ENCODE data around the gene METTL16.
"Not testable (repeated sequence)": the region's sequence is repeated elsewhere in the genome, so short reads cannot be mapped to it uniquely, and the experiment has no call there.

METTL16 gene, protein sequence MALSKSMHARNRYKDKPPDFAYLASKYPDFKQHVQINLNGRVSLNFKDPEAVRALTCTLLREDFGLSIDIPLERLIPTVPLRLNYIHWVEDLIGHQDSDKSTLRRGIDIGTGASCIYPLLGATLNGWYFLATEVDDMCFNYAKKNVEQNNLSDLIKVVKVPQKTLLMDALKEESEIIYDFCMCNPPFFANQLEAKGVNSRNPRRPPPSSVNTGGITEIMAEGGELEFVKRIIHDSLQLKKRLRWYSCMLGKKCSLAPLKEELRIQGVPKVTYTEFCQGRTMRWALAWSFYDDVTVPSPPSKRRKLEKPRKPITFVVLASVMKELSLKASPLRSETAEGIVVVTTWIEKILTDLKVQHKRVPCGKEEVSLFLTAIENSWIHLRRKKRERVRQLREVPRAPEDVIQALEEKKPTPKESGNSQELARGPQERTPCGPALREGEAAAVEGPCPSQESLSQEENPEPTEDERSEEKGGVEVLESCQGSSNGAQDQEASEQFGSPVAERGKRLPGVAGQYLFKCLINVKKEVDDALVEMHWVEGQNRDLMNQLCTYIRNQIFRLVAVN

DNA sequence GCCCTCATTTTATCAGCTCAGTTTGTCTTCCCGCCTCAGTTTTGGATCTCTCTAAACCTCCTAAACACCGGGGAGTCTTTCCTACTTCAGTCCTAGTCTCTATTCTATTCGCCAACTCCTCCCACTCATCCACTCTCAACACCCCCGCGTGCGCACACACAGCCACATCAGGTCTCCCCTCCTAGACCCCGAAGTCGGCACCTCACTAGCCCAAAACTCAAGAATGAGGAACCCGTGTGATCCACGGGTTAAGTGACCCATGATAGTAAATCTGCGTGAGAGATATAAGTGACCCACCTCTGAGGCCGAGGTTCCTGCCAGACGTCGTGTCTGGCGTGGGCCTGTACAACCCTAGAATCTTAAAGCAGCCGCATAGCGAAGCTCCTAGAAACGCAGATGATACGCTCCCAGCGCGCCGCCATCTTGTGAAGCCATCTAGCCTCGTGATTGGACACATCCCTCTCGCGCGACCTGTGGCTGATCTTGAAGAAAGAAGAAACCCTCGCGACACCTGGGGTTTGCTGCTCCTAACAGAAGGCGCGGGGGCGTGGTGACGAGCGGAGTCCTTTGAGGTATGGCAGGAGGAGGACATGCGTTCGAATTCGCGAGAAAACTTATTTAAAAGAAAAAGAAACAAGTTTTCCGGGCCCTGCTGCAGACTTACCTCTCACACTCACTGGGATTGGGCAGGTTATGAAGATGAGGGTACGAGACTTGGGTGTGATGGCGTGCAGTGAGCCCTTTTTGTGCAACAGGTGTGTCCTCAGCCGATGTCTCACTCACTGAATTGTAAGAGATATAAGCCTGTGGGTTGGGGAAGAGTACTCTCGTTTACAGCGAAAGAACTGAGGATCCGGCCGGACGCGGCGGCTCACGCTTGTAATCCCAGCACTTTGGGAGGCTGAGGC is at the start of gene METTL16:
METTL16 (minus strand) TSS at position 427 of the 908 bp plus-strand sequence. CDS start 9,557 bp downstream, outside the sequence.
- peak; percentile 96 to 98 for DNase-seq

DNA sequence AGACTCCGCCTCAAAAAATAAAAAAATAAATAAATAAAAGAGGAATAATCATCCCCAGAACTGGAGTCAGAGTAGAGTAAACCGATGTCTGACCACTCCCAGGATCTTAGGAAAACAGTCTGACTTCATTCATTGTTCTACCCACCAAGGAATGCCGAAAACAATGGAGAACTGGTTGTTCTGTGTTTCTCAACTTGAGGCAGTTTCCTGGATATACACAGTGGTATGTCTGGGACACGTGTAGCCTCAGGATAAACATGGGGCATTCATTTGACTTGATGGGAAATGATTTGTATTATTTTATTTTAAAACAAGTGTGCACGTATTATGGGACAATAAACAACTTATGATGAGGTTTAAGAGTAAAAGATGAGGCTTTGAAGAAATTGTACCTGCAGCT is 49.0 kb upstream of the METTL16 start:
- no peak for DNase-seq

DNA sequence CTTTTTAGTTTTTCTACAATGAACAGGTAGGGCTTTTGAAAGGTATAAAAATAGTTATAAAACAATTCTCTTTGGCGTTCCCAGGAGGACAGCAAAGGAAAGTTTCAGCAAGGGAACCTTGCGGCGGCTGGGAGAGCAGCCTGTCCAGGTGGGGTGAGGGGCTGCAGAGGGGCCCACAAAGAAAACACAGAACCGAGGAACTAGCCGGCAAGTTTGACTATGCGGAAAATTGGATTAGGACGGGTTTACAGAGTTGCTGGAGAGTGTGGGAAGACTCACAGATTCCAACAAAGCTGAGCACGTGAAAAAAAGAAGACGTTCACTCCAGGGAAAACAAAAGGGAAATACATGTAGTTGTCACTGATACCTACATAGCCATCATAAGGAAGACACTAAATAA is 40.2 kb upstream of the METTL16 start:
- no peak for DNase-seq

DNA sequence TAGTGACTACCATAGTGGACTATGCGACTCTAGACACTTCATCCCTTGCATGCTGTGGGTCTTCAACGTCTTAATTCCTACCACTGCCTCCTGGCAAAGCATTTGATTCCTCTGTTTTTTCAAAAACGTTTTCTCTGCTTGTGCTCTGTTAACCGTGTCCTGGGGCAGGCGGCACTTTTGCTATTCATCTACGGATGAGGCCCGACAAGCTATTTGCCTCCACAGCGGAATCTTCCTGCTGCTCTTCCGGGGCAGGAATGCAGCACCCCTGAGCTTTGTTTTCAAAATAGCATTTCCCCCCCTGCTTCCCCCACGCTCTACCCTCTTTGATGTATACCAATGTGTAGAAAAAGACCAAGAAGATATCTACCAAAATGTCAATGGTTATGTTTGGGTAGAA is 39.8 kb upstream of the METTL16 start:
- DNase-seq: no peak

DNA sequence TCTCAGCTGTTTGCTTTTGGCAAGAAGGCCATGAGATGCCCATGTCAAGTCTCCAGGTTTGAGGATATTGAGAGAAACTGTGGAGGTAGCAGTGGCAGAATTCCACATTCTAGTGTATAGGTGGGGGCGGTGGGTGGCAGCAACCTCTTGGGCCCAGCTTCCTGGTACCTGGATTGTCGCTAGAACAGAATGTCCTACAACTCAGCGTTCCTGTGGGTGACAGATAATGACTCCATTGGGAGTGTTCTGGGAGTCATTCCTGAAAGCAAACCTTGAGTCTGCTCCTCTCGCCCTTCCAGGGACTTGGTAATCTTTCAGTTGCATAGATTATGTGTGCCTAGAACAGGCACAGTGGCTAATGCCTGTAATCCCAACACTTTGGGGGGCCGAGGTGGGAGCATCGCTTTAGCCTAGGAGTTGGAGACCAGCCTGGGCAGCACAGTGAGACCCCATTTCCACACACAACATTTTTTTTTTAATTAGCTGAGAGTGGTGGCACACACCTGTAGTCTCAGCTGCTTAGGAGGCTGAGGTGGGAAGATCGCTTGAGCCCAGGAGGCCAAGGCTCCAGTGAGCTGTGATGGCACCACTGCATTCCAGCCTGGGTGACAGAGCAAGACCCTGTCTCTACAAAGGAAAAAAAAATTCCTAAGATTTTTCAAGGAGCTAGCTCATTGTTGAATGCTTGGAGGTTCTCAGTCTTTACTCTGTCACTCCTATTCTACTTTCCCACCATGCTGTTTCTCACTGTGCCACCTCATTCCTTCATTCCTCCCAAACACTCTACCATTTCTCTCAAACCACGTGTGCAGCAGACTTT is 37.9 kb upstream of the METTL16 start:
- DNase-seq: no peak

DNA sequence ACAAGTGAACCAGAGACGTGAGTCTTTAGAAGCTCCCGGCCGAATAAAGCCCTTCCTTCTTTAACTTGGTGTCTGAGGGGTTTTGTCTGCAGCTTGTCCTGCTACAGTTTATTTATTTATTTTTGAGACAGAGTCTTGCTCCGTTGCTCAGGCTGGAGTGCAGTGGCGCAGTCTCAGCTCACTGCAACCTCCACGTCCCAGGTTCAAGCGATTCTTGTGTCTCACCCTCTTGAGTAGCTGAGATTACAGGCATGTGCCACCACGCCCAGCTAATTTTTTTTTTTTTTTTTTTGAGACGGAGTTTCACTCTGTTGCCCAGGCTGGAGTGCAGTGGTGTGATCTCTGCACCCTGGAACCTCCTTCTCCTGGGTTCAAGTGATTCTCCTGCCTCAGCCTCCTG is 36.3 kb upstream of the METTL16 start:
- not testable (repeated sequence) for DNase-seq

DNA sequence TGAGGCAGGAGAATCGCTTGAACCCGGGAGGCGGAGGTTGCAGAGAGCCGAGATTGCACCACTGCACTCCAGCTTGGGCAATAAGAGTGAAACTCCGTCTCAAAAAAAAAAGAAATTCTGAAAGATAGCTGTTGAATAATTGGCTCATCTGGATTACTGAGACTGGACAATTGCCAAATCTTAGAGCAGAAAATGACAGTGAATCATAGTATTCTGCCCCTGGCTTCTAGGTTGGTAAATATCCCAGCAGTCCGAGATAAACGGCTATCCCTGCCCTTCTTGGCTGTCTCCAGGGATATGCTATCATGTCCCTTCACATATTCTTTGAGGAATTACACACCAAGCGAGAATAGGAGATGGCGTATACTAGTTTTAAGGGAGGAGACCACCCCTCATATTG is 35.5 kb upstream of the METTL16 start:
- no peak for DNase-seq

DNA sequence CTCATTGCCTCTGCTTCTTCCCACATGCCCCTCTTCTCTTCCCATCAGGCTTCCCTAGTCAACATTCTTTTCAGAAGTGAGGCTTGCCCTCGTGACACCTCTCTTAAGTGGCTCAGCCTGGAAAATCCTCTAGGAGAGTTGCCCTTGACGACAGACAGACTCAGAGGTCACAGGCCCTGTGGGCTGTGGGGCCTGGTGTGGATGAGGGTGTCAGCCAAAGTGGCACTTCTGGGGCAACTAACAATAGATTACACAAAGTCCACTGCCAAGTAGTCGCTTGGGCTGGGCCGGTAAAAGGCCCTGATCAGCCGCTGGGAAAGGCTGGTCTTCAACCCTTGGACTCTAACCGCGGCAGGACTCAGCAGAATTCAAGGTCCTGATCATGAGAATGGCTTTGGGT is 33.7 kb upstream of the METTL16 start:
- DNase-seq: no peak

DNA sequence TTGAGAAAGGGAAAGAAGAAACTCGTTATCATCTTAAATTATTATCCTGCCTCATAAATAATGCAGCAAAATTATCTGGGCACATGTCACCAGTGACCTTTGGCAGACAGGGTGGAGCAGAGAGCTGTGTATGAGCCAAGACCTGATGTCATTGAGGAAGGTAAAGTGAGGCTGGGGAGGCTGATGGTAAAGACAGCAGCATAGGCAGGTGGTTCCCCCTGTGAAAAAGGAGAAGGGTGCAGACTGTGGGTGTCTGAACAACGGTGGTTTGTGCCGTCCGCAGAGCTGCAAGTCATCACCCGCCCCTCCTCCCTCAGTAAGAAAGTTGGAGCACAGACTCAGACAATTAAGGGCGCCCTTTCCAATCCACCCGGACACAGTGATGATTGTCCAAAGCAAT is 30.8 kb upstream of the METTL16 start:
- no peak for DNase-seq

DNA sequence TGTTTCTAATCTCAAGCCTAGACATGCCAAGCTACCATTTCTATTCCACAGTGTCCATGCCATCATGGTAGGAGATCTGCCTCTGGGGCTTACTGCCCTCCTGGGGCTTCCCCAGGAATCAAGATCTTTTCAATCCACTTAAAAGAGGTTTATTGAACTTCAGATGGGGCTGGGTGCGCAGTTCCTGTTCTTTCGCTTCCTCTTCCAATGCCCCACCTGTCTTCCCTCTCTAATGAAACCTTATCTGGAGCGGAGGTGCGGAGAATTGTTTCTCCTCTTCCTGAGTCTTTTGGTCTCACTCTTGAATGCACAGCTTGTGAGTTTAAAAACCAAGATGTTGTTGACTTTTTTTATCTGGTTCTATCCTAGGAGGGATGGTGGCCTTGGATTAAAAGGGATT is 30.4 kb upstream of the METTL16 start:
- no peak for DNase-seq

DNA sequence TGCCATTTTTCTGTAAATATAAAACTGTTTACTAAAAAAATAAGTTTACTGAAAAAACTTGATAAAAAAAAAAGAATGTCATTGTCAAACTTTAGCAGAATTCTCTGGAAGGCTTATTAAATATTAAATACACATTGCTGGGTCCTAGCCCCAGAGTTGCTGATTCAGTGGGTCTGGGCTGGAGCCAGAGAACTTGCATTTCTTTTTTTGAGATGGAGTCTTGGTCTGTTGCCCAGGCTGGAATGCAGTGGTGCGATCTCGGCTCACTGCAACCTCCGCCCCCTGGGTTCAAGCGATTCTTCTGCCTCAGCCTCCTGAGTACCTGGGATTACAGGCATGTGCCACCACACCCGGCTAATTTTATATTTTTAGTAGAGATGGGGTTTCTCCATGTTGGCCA is 25.9 kb upstream of the METTL16 start:
- not testable (repeated sequence) for DNase-seq

DNA sequence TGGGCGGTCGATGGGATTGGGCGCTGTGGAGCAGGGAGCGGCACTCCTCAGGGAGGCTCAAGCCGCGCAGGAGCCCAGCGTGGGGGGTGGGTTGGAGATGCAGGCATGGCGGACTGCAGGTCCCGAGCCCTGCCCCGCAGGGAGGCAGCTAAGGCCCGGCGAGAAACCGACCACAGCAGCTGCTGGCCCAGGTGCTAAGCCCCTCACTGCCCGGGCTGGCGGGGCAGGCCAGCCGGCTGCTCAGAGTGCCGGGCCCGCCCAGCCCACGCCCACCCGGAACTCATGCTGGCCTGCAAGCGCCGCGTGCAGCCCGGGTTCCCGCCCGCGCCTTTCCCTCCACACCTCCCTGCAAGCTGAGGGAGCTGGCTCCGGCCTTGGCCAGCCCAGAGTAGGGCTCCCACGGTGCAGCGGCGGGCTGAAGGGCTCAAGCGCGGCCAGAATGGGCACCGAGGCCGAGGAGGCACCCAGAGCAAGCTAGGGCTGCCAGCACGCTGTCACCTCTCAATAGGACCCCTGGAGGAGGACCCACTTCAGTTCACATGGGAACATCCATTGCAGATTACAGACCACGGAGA is 20.5 kb upstream of the METTL16 start:
- DNase-seq: no peak

DNA sequence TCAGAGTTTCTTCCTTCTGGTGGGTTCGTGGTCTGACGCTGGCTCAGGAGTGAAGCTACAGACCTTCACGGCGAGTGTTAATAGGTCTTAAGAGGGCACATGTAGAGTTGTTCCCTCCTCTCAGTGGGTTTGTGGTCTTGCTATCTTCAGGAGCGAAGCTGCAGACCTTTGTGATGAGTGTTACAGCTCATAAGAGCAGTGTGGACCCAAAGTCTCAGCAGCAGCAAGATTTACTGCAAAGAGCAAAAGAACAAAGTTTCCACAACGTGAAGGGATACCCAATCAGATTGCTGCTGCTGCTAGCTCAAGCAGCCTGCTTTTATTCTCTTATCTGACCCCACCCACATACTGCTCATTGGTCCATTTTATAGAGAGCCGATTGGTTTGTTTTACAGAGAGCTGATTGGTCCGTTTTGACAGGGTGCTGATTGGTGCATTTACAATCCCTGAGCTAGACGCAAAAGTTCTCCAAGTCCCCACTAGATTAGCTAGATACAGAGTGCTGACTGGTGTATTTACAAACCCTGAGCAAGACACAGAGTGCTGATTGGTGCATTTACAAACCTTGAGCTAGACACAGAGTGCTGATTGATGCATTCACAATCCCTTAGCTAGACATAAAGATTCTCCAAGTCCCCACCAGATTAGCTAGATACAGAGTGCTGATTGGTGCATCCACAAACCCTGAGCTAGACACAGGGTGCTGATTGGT is 19.7 kb upstream of the METTL16 start:
- DNase-seq: not testable (repeated sequence)

DNA sequence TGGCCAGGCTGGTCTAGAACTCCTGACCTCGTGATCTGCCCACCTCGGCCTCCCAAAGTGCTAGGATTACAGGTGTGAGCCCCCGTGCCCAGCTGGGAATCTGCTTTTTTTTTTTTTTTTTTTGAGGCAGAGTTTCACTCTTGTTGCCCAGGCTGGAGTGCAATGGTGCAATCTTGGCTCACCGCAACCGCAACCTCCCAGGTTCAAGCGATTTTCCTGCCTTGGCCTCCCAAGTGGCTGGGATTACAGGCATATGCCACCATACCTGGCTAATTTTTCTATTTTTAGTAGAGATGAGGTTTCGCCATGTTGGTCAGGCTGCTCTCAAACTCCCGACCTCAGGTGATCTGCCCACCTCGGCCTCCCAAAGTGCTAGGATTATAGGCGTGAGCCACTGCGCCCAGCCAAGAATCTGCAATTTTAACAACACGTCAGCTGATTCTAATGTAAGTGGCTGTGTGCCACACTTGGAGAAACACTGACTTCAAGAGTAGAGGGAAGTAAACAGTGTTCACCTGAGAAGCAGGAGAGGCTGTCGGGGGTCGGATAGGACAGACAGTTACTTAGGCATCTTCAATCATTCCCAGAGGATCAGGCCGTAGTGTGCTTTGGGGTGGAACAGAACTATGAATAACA is 10.2 kb upstream of the METTL16 start:
- not testable (repeated sequence) for DNase-seq

DNA sequence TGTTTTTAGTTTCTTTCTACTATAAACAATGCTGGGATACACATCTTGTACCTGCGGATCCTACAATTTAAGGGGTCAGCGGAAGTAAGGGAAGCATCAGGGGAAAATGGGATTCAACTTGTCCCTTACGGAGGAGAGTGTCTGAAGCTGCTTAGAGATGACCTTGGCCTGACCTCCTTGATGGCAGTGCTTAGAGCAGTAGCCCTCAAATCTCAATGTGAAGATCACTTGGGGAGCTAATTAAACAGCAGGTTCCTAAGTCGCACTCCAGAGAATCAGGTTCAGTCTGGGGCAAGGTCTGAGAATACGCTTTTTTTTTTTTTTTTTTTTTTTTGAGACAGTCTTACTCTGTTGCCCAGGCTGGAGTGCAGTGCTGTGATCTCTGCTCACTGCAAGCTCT is 9.6 kb upstream of the METTL16 start:
- DNase-seq: no peak

DNA sequence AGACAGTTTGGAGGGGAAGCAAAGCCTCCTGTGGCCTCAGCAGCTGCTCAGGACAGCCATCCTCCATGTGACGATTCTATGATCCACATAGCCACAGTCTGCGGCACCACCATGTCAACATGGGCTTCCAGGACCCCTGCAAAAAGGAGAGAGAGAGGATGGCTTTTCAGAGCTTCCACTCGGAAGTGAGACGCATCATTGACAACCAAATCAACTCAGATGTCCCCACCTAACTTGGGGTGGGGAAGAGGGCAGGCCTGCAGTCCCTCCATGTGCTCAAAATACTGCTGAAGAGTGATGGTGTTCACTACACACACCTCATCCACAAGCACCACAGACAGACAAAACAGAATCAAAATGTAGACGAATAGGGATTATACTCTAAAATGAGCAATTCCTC is 5.9 kb upstream of the METTL16 start:
- no peak for DNase-seq

DNA sequence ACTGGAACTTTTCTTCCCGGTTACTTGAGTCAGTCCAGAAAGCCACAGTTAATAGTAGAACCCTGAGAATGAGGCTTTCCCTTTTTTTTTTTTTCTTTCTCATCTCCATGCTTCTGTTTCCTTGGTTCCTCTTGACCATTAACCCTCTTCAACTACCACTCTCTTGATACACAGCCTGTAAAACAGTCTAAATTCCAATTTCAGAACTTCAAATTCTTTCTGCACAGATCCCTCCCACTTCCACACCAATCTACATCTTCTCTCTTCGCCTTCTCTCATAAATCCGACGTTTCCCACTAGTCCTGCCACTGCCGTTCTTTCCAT is 588 bp downstream of the METTL16 start:
- no peak for DNase-seq

DNA sequence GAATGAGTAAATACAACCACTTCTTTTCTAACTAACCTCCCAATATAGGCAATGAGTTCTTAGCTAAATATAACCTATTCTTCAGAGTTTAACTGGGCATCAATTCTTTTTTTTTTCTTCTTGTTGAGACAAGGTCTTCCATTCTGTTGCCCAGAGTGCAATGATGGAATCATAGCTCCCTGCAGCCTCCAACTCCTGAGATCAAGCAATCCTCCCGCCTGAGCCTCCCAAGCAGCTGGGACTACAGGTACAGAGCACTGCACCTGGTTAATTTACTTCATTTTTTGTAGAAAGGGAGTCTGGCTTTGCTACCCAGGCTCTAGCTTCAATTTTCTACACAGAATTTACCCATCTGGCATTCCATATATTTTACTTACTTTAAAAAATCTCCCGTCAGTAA is 1.1 kb downstream of the METTL16 start:
- DNase-seq: no peak

DNA sequence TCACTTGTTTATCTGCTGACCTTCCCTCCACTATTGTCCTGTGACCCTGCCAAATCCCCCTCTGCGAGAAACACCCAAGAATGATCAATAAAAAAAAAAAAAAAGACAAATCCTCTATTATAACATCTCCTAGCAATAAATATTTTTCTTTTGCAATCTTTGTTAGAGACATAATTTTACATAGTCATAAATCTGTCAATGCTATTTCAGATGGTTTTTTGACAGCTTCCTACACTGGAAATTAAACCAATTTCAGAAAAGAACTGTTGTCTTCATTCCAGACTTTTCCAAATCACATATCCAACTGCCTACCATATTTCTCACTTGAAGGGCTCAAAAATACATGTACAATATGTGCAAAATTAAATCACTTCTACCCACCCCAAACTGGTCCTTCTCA is 3.7 kb downstream of the METTL16 start:
- DNase-seq: no peak

DNA sequence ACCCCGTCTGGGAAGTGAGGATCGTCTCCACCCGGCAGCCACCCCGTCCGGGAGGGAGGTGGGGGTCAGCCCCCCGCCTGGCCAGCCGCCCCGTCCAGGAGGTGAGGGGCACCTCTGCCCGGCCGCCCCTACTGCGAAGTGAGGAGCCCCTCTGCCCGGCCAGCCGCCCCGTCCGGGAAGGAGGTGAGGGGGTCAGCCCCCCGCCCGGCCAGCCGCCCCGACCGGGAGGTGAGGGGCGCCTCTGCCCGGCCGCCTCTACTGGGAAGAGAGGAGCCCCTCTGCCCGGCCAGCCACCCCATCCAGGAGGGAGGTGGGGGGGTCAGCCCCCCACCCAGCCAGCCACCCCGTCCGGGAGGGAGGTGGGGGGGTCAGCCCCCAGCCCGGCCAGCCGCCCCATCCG is 4.7 kb downstream of the METTL16 start:
- DNase-seq: not testable (repeated sequence)

DNA sequence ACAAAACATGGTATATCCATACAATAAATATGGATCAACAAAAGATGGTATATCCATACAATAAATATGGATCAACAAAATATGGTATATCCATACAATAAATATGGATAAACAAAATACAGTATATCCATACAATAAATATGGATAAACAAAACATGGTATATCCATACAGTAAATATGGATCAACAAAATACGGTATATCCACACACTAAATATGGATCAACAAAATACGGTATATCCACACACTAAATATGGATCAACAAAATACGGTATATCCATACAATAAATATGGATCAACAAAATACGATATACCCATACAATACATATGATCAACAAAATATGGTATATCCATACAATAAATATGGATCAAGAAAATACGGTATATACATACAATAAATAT is 8.1 kb downstream of the METTL16 start:
- DNase-seq: no peak

All from stimulated activated CD4-positive, alpha-beta T cell treated with anti-CD3 and anti-CD28 coated beads, Interleukin-4, amount 100 ng/mL, for 4 hours (primary cell).